ENCODE measurements around the gene SYCP1.
"Not testable (repeated sequence)": the region's sequence is repeated elsewhere in the genome, so short reads cannot be mapped to it uniquely, and the experiment has no call there.

The SYCP1 gene

GRCh38 chr1:114892194-114892918, 37.7 kb downstream of the SYCP1 start:
- no peak for TF ChIP-seq CTCF (IDR thresholded peaks at IDR 0.05; ENCODE audit: insufficient read depth, low read length, poor library complexity, severe bottlenecking)
- H3K27me3 ChIP-seq (replicated peaks; ENCODE audit: control insufficient read depth, insufficient read depth, low read length) = no peaks in the 10 kb centered on the region
- no peak for DNase-seq (ENCODE audit: extremely low read depth, insufficient read length)
- no peak overlapping the region for H3K4me3 ChIP-seq (replicated peaks; ENCODE audit: low read depth, low read length)
- H3K36me3 ChIP-seq (ENCODE audit: control insufficient read depth, insufficient read depth, low read length) = no peaks in the 10 kb centered on the region

- no peak overlapping the region for H3K4me3 ChIP-seq (replicated peaks; ENCODE audit: low read depth, low read length)
- TF ChIP-seq CTCF (IDR thresholded peaks at IDR 0.05; ENCODE audit: insufficient read depth, low read length, poor library complexity, severe bottlenecking) = no peak
- DNase-seq (ENCODE audit: extremely low read depth, insufficient read length) = no peak
- H3K27me3 ChIP-seq (replicated peaks; ENCODE audit: control insufficient read depth, insufficient read depth, low read length) = no peaks in the 10 kb centered on the region
- H3K36me3 ChIP-seq (ENCODE audit: control insufficient read depth, insufficient read depth, low read length) = no peaks in the 10 kb centered on the region
Measured at GRCh38 chr1:114896795-114897194, 42.1 kb downstream of the SYCP1 start.

- Histone ChIP-seq H3K4me3 (replicated peaks; ENCODE audit: low read depth, low read length) (no peak overlapping the region), H3K27me3 (replicated peaks; ENCODE audit: control insufficient read depth, insufficient read depth, low read length) (no peaks in the 10 kb centered on the region), H3K36me3 (ENCODE audit: control insufficient read depth, insufficient read depth, low read length) (no peaks in the 10 kb centered on the region)
- DNase-seq (ENCODE audit: extremely low read depth, insufficient read length) = no peak
- no peak for TF ChIP-seq CTCF (IDR thresholded peaks at IDR 0.05; ENCODE audit: insufficient read depth, low read length, poor library complexity, severe bottlenecking)
Measured at GRCh38 chr1:114901814-114902213, 47.2 kb downstream of the SYCP1 start.

GRCh38 chr1:114902343-114902742, 47.7 kb downstream of the SYCP1 start:
- H3K27me3 ChIP-seq (replicated peaks; ENCODE audit: control insufficient read depth, insufficient read depth, low read length) = no peaks in the 10 kb centered on the region
- H3K4me3 ChIP-seq (replicated peaks; ENCODE audit: low read depth, low read length) = no peak overlapping the region
- no peak for DNase-seq (ENCODE audit: extremely low read depth, insufficient read length)
- TF ChIP-seq CTCF (IDR thresholded peaks at IDR 0.05; ENCODE audit: insufficient read depth, low read length, poor library complexity, severe bottlenecking) = no peak
- no peaks in the 10 kb centered on the region for H3K36me3 ChIP-seq (ENCODE audit: control insufficient read depth, insufficient read depth, low read length)

GRCh38 chr1:114903480-114903879, 48.8 kb downstream of the SYCP1 start:
- no peaks in the 10 kb centered on the region for H3K36me3 ChIP-seq (ENCODE audit: control insufficient read depth, insufficient read depth, low read length)
- no peaks in the 10 kb centered on the region for H3K27me3 ChIP-seq (replicated peaks; ENCODE audit: control insufficient read depth, insufficient read depth, low read length)
- TF ChIP-seq CTCF (IDR thresholded peaks at IDR 0.05; ENCODE audit: insufficient read depth, low read length, poor library complexity, severe bottlenecking) = no peak
- no peak overlapping the region for H3K4me3 ChIP-seq (replicated peaks; ENCODE audit: low read depth, low read length)
- DNase-seq (ENCODE audit: extremely low read depth, insufficient read length) = no peak

- H3K36me3 ChIP-seq (ENCODE audit: control insufficient read depth, insufficient read depth, low read length); H3K4me3 ChIP-seq (replicated peaks; ENCODE audit: low read depth, low read length); DNase-seq (ENCODE audit: extremely low read depth, insufficient read length); H3K27me3 ChIP-seq (replicated peaks; ENCODE audit: control insufficient read depth, insufficient read depth, low read length): not testable (repeated sequence)
Measured at GRCh38 chr1:114915720-114916119, 61.1 kb downstream of the SYCP1 start.

All from GM06990 (cell line).